ENCODE measurements around the gene NLRC4.

NLRC4 gene

DNA sequence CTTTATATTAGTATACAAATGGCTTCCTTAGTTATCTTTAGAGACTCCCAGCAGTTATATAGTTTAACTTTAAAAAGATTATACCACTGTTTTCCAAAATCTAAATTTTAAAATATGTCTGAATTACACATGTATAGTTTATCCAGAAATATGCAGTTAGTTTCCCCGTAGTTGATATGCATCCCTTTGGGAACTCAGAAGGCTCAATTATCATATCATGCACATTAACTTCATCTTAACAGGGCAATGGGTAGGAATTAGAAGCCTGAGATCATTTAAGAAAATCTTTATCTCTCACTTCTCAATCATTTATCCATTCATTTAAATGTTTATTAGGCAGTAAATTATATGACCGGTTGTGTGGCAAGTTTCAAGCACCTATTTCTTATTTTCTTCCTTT lies 27.2 kb downstream of the NLRC4 start:
- Histone ChIP-seq H3K27me3 (replicated peaks; ENCODE audit: control insufficient read depth, insufficient read depth, low read length) (no peaks in the 10 kb centered on the region), H3K4me3 (replicated peaks; ENCODE audit: low read depth, low read length) (no peak overlapping the region), H3K36me3 (ENCODE audit: control insufficient read depth, insufficient read depth, low read length) (no peaks in the 10 kb centered on the region)
- TF ChIP-seq, protein P1, sequence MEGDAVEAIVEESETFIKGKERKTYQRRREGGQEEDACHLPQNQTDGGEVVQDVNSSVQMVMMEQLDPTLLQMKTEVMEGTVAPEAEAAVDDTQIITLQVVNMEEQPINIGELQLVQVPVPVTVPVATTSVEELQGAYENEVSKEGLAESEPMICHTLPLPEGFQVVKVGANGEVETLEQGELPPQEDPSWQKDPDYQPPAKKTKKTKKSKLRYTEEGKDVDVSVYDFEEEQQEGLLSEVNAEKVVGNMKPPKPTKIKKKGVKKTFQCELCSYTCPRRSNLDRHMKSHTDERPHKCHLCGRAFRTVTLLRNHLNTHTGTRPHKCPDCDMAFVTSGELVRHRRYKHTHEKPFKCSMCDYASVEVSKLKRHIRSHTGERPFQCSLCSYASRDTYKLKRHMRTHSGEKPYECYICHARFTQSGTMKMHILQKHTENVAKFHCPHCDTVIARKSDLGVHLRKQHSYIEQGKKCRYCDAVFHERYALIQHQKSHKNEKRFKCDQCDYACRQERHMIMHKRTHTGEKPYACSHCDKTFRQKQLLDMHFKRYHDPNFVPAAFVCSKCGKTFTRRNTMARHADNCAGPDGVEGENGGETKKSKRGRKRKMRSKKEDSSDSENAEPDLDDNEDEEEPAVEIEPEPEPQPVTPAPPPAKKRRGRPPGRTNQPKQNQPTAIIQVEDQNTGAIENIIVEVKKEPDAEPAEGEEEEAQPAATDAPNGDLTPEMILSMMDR (IDR thresholded peaks at IDR 0.05; ENCODE audit: insufficient read depth, low read length, poor library complexity, severe bottlenecking), result no peak
- DNase-seq (ENCODE audit: extremely low read depth, insufficient read length), result no peak

DNA sequence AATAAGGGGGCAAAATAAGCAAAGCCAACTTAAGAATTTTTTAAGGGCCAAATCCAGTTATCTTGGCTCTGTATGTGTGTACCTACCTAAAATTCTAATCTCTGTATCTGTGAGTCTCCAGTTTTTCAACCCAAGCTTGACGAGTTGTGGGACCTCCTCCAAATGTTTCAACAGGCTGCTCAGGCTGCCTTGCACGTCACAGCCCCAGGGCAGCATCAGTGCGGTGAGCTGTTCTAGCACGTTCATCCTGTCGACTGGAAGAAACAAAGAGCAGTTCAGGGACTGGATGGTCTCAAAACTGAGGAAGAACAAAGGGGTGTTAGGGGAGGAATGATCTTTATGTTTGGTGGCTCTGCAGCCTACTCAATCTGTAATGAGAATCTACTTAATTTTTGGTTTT lies 29.4 kb downstream of the NLRC4 start:
- no peak for DNase-seq (ENCODE audit: extremely low read depth, insufficient read length)

DNA sequence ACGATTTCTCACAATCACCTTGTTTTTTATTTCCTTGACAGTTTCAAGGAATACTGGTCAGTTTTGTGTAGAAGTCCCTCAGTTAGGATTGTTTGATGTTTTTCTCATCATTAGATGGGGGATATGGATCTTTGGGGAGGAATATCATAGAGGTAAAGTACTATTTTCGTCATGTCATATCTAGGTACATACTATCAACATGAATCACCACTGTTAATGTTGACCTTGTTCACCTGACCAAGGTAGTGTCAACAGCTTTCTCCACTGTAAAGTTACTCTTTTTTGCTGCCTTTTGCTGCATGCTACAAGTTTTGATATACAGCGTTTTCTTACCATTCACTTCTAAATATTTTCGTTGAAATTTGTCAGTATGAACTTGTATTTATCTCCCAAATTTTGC lies 32.7 kb downstream of the NLRC4 start:
- TF ChIP-seq, protein P1 (IDR thresholded peaks at IDR 0.05; ENCODE audit: insufficient read depth, low read length, poor library complexity, severe bottlenecking), result no peak
- no peaks in the 10 kb centered on the region for H3K36me3 ChIP-seq (ENCODE audit: control insufficient read depth, insufficient read depth, low read length)

More for the DNA sequence above, 29.4 kb downstream of the NLRC4 start:
- TF ChIP-seq, protein P1 (IDR thresholded peaks at IDR 0.05; ENCODE audit: insufficient read depth, low read length, poor library complexity, severe bottlenecking), result no peak
- H3K36me3 ChIP-seq (ENCODE audit: control insufficient read depth, insufficient read depth, low read length), result no peaks in the 10 kb centered on the region
- no peak overlapping the region for H3K4me3 ChIP-seq (replicated peaks; ENCODE audit: low read depth, low read length)
- H3K27me3 ChIP-seq (replicated peaks; ENCODE audit: control insufficient read depth, insufficient read depth, low read length), result no peaks in the 10 kb centered on the region

DNA sequence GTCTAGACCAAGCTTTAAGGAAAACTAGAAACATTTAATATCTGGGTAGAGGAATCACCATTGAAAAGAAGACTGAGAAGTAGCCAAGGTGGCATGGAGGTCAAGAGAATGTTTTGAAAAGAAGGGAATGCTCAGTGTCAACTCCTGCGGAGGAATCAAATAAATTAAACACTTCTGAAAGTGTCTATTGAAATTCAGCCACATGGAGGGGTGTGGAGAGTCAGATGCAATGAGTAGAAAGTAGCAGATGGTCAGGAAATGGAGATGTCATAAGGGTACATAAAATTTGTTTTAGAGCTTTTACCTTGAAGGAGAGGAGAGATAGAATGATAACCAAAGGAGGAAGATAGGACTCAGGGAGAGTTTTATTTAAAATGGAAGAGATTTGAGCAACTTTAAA lies 35.1 kb downstream of the NLRC4 start:
- peaks cover 2% of the 10 kb centered on the region for H3K36me3 ChIP-seq (ENCODE audit: control insufficient read depth, insufficient read depth, low read length)
- DNase-seq (ENCODE audit: extremely low read depth, insufficient read length), result no peak
- TF ChIP-seq, protein P1 (IDR thresholded peaks at IDR 0.05; ENCODE audit: insufficient read depth, low read length, poor library complexity, severe bottlenecking), result no peak
- H3K27me3 ChIP-seq (replicated peaks; ENCODE audit: control insufficient read depth, insufficient read depth, low read length), result no peaks in the 10 kb centered on the region
- H3K4me3 ChIP-seq (replicated peaks; ENCODE audit: low read depth, low read length), result no peak overlapping the region

More for the DNA sequence above, 32.7 kb downstream of the NLRC4 start:
- H3K4me3 ChIP-seq (replicated peaks; ENCODE audit: low read depth, low read length), result no peak overlapping the region
- H3K27me3 ChIP-seq (replicated peaks; ENCODE audit: control insufficient read depth, insufficient read depth, low read length), result no peaks in the 10 kb centered on the region
- DNase-seq (ENCODE audit: extremely low read depth, insufficient read length), result no peak

DNA sequence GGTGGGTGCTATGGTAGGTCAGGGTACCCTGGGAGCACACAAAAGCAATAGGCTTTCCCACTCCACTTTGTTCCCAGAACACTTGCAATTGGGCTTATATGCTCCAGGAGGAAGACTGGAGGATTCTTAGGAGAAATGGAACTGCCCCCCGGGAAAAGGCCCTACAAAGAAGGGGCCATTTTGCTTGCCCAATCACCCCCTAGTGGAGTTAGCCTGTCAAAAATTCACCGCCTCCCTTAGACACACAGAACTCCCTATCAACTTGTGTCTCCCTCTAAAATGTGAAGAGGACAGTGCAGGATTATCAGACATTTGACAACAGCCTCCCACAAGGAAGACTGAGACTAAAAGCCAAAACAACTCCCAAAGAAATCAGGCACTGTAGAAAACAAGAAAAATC lies 36.5 kb downstream of the NLRC4 start:
- TF ChIP-seq, protein P1 (IDR thresholded peaks at IDR 0.05; ENCODE audit: insufficient read depth, low read length, poor library complexity, severe bottlenecking), result no peak
- no peaks in the 10 kb centered on the region for H3K27me3 ChIP-seq (replicated peaks; ENCODE audit: control insufficient read depth, insufficient read depth, low read length)
- peaks cover 2% of the 10 kb centered on the region for H3K36me3 ChIP-seq (ENCODE audit: control insufficient read depth, insufficient read depth, low read length)
- no peak for DNase-seq (ENCODE audit: extremely low read depth, insufficient read length)
- no peak overlapping the region for H3K4me3 ChIP-seq (replicated peaks; ENCODE audit: low read depth, low read length)

DNA sequence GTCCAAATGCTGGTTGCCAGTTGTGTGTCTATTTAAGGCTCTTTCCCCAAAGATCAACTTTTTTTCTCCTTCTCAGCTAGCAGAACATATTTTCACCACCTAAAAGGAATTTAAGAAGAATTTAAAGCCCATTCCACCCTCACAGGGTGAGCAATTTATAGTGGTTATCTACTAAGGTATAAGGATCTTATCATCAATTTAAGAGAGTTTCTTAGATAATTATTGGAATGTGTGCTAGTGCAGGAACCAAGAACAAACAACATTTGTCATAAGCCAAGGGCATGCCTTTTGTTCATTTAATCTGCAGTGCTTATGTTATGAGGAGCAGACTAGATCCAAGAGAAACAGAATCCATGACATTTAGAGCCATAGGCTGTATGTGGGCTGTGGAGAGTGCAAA lies 37.2 kb downstream of the NLRC4 start:
- H3K4me3 ChIP-seq (replicated peaks; ENCODE audit: low read depth, low read length), result no peak overlapping the region
- DNase-seq (ENCODE audit: extremely low read depth, insufficient read length), result no peak
- TF ChIP-seq, protein P1 (IDR thresholded peaks at IDR 0.05; ENCODE audit: insufficient read depth, low read length, poor library complexity, severe bottlenecking), result no peak
- H3K27me3 ChIP-seq (replicated peaks; ENCODE audit: control insufficient read depth, insufficient read depth, low read length), result no peaks in the 10 kb centered on the region
- H3K36me3 ChIP-seq (ENCODE audit: control insufficient read depth, insufficient read depth, low read length), result peaks cover 3% of the 10 kb centered on the region

All from GM06990 (cell line).